BE2C (cell line): Measurements from ENCODE around the gene HSD17B1.

Source experiments
- DNase-seq: peaks from one replicate; pipeline ENCODE4 v3.0.0-alpha.2; 2020
- H3K27me3 ChIP-seq: fragments of 250-450 bp; sonication (Bioruptor Pico); 2 replicates; pipeline ENCODE4 v1.5.1; 2020; ENCODE audit warnings: mild to moderate bottlenecking
- H3K36me3 ChIP-seq: fragments of 250-450 bp; sonication (Bioruptor Pico); 2 replicates; pipeline ENCODE4 v1.5.1; 2020; ENCODE audit warnings: mild to moderate bottlenecking
- H3K4me1 ChIP-seq: fragments of 250-450 bp; sonication (Bioruptor Pico); 2 replicates; pipeline ENCODE4 v1.5.1; 2020
- H3K4me3 ChIP-seq: 2 replicates; pipeline ENCODE4 v1.5.1; 2011; ENCODE audit warnings: low read depth, low read length
- H3K9me3 ChIP-seq: fragments of 250-450 bp; sonication (Bioruptor Pico); 2 replicates; pipeline ENCODE4 v1.5.1; 2020
- TF ChIP-seq, protein P1 (sequence below): IDR thresholded peaks from 2 replicates; pipeline ENCODE4 v1.5.1; 2012; ENCODE audit warnings: mild to moderate bottlenecking, low read depth, low read length

Gene HSD17B1

DNA sequence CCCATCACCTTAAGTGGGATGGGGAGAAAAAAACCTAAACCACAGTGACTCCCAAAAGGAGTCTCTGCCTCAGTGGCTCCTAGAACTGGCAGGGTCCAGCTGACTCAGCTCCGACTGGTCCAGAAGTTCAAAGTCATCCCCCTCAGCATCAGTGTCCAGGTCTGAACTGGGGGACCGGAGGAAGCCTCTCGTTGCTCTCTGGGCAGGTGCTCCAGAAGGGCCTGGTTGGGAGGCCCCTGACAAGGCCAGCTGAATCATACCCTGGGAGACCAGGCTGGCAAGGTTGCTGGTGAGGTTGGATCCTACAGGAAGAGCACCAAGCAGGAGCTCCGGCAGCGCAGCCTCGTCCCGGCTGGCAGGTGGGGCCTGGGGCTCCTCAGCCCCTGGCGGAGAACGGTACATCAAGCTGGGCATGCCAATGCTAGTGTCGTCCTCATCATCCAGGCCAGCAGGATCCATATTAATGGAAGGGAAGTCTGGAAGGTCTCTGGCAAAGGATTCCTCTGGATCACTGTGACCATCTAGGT lies 29.1 kb downstream of the HSD17B1 start:
- Histone ChIP-seq H3K36me3 (peaks cover 40% of the 10 kb centered on the region), H3K27me3 (no peaks in the 10 kb centered on the region), H3K9me3 (no peaks in the 10 kb centered on the region), H3K4me3 (no peak overlapping the region), H3K4me1 (no peaks in the 10 kb centered on the region; the same call in none of the 2 replicates)
- no peak for DNase-seq
- TF ChIP-seq, protein P1, sequence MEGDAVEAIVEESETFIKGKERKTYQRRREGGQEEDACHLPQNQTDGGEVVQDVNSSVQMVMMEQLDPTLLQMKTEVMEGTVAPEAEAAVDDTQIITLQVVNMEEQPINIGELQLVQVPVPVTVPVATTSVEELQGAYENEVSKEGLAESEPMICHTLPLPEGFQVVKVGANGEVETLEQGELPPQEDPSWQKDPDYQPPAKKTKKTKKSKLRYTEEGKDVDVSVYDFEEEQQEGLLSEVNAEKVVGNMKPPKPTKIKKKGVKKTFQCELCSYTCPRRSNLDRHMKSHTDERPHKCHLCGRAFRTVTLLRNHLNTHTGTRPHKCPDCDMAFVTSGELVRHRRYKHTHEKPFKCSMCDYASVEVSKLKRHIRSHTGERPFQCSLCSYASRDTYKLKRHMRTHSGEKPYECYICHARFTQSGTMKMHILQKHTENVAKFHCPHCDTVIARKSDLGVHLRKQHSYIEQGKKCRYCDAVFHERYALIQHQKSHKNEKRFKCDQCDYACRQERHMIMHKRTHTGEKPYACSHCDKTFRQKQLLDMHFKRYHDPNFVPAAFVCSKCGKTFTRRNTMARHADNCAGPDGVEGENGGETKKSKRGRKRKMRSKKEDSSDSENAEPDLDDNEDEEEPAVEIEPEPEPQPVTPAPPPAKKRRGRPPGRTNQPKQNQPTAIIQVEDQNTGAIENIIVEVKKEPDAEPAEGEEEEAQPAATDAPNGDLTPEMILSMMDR, result no peak

DNA sequence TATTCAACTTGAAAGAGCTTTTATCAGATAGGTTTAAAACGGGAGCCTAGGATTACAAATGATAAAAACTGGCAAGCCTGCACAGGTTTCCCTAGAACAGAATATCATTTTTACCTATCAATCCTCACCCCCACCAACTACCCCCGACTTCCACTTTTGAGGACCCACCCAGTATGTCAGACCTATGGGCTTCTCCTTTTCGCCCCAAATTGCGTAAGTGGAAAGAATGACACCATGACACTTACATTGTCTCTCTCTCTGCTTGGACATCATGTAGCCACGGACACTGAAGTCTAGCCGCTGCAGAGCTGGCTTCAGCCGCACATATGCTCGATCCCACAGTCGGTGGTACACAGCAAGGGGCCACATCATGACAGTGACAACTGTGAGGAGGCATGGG lies 32.2 kb downstream of the HSD17B1 start:
- peaks cover 51% of the 10 kb centered on the region for H3K36me3 ChIP-seq
- TF ChIP-seq, protein P1, result no peak
- no peak overlapping the region for H3K4me3 ChIP-seq
- H3K9me3 ChIP-seq, result no peaks in the 10 kb centered on the region
- H3K4me1 ChIP-seq, result no peaks in the 10 kb centered on the region
- no peaks in the 10 kb centered on the region for H3K27me3 ChIP-seq
- DNase-seq, result no peak

DNA sequence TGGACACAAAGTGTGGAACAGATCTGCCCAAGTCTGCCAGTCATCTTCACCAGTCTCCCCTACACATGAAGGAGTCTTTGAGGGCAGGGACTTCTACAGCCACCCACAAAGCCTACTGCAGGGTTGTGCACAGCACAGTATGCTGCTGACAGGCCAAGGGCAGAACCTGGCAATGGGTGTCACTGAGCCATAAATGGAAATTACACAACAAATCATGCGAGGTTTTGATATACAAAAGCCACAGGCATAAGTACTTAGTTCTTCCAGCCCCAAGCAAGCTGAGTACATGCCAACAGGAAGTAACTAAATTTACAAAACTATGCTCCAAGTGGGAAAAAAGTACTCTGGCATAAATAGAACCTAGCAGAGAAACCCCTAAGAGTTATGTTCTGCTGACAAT lies 32.6 kb downstream of the HSD17B1 start:
- Histone ChIP-seq H3K4me3 (no peak overlapping the region), H3K36me3 (peaks cover 56% of the 10 kb centered on the region)
- TF ChIP-seq, protein P1, result no peak

DNA sequence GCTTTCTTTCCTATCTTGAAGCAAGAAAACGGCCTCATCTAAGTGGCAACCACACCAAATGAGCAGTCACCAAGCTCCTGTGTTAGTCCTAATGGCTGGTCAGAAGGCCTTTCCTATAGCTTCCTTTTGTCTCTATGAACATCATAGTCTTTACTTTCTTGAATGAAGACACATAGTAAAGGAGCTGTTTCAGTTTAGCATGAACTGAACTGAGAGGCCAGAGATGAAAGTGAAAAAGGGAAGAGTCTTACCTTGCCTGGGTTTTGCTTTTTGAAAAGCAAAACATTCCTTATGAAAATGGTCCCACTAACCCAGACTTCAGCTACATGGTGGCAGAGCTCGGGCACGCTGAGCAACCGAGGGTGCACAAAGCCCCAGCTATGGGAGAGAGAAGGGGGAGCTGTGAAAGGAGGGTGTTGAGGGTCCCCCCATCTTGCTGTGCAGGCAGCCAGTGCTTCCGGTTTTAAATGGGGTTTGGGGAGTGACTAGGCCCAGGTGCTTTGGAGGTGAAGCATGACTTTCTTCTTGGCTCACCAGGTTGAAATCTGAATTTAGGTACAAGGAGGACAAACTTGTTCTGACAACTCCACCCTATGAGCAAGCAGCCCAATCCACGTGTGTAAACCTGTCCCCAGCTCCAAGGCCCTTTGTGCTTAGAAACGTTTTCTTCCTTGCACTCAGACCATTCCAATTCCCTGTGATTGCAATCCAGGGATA lies 33.9 kb downstream of the HSD17B1 start:
- Histone ChIP-seq H3K27me3 (no peaks in the 10 kb centered on the region), H3K4me3 (no peak overlapping the region), H3K4me1 (no peaks in the 10 kb centered on the region), H3K9me3 (no peaks in the 10 kb centered on the region), H3K36me3 (peaks cover 66% of the 10 kb centered on the region)
- TF ChIP-seq, protein P1, result no peak
- DNase-seq, result no peak

More for the DNA sequence above, 32.6 kb downstream of the HSD17B1 start:
- no peaks in the 10 kb centered on the region for H3K27me3 ChIP-seq
- H3K9me3 ChIP-seq, result no peaks in the 10 kb centered on the region
- DNase-seq, result no peak
- H3K4me1 ChIP-seq, result no peaks in the 10 kb centered on the region

DNA sequence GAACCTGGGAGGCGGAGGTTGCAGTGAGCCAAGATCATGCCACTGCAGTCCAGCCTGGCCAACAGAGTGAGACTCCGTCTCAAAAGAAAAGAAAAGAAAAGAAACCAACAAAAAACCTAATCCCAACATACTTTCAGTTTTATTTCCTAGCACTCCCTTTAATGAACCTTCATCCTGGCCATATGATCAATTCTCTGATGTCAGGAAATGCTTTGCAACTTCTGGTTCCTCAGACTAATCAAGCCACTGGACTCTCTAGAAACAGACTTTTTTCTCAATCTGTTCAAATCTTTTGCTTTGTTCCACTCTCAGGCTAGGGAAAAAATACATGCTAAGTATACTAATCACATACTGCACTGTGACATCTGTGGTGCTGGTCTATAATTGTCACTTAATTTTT lies 38.2 kb downstream of the HSD17B1 start:
- TF ChIP-seq, protein P1, result no peak
- H3K36me3 ChIP-seq, result peaks cover 37% of the 10 kb centered on the region

DNA sequence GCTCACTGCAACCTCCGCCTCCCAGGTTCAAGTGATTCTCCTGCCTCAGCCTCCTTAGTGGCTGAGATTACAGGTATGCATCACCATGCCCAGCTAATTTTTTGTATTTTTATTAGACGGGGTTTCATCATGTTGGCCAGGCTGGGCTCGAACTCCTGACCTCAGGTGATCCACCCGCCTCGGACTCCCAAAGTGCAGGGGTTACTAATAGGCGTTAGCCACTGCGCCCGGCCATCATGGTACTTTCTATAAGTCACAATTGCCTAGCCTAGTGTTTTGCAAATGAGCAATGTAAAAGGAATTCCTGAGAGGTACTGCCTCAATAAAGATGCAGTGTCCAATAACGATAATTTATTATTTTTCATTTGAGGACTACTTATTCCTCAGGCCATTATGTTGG lies 38.7 kb downstream of the HSD17B1 start:
- Histone ChIP-seq H3K27me3 (no peaks in the 10 kb centered on the region), H3K4me3 (no peak overlapping the region), H3K36me3 (peaks cover 35% of the 10 kb centered on the region), H3K9me3 (no peaks in the 10 kb centered on the region), H3K4me1 (peaks cover 4% of the 10 kb centered on the region; the same call in 1 of the 2 replicates)
- DNase-seq, result no peak
- TF ChIP-seq, protein P1, result no peak

More for the DNA sequence above, 38.2 kb downstream of the HSD17B1 start:
- Histone ChIP-seq H3K9me3 (no peaks in the 10 kb centered on the region), H3K4me3 (no peak overlapping the region), H3K27me3 (no peaks in the 10 kb centered on the region), H3K4me1 (peaks cover 4% of the 10 kb centered on the region; the same call in 1 of the 2 replicates)
- no peak for DNase-seq
